Measurements from ENCODE around the gene PEAK1. TPM values are rescaled to one million over a fixed set of nuclear protein-coding genes. Genes with fewer than 3 reads are reported as not detected.

PEAK1 gene
- total and polyA plus RNA-seq, 2 experiments from 2014 or later, result 15.8 to 42.0 TPM

DNA sequence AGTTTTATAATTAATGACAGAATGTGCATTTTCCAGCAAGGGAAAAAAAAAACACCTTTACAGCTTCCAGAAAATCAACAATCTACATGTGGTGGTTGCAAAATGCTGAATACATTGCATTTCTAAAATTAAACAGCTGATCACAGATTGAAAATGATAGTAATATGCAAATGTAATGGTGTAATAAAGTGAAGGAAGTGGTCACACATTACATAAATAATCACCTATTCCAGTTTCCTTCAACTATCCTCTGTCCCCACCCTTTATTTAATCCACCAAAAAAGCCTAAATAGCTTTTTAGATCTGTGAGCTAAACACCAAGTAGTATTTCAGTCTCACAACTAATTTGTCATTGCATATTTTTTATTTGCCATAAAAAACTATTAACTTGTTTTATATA, 110.5 kb downstream of the PEAK1 start:
- H3K4me3 ChIP-seq, result no peak overlapping the region
- TF ChIP-seq, protein P1, sequence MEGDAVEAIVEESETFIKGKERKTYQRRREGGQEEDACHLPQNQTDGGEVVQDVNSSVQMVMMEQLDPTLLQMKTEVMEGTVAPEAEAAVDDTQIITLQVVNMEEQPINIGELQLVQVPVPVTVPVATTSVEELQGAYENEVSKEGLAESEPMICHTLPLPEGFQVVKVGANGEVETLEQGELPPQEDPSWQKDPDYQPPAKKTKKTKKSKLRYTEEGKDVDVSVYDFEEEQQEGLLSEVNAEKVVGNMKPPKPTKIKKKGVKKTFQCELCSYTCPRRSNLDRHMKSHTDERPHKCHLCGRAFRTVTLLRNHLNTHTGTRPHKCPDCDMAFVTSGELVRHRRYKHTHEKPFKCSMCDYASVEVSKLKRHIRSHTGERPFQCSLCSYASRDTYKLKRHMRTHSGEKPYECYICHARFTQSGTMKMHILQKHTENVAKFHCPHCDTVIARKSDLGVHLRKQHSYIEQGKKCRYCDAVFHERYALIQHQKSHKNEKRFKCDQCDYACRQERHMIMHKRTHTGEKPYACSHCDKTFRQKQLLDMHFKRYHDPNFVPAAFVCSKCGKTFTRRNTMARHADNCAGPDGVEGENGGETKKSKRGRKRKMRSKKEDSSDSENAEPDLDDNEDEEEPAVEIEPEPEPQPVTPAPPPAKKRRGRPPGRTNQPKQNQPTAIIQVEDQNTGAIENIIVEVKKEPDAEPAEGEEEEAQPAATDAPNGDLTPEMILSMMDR (IDR thresholded peaks at IDR 0.05; ENCODE audit: low read depth, low read length), result no peak
- no peak overlapping the region for H3K27ac ChIP-seq
- peaks cover 2% of the 10 kb centered on the region for H3K4me1 ChIP-seq (ENCODE audit: low read depth)
- no peak for DNase-seq (ENCODE audit: low read depth in 1 of 2, low spot score in 1 of 2)
- no peaks in the 10 kb centered on the region for H3K36me3 ChIP-seq
- H3K27me3 ChIP-seq, result no peaks in the 10 kb centered on the region
- H3K9me3 ChIP-seq (ENCODE audit: low read depth), result no peaks in the 10 kb centered on the region

DNA sequence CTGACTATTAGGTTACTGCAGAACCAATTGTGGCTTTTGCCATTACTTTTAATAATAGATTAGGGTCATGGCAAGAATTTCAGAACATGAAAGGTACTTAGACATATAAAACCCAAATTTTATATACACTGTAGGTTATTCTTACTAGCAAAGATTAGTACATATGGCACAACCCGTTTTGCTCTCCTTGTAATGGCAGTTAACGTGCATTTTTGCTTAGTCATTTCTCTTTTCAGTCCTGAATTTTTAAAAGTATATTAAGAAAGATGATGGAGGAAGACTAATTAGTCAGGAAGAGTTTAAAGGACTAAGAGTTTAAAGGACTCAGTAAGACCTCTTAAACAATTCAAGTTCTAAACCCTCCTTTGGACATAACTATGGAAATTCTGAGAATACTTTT, 114.0 kb downstream of the PEAK1 start:
- no peaks in the 10 kb centered on the region for H3K9me3 ChIP-seq (ENCODE audit: low read depth)
- peaks cover 2% of the 10 kb centered on the region for H3K4me1 ChIP-seq (ENCODE audit: low read depth)

DNA sequence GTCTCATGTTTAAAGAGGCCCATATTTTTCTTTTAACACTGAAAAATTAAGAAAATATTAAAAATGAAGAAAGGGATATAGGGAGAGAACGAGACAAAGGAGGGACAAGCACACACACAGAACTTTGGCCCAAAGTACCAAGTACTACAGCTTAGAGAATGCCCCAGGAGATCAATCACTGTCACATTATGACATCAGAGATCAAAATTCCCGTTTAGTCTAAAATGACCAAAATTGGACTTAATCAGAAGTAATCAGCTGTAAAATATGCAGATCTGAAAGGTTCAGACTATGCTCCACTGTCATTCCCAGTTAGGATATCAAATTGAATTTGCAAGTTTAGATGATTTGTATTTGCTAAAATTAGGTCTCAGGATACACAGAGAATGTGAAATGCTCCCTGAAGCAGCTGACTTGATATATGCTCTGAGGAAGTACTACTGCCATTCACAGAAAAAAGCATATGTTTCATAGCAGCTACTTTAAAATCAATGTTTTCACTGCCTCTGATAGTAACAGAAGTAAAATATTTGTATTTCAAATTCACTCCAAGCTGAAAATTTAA, 123.0 kb downstream of the PEAK1 start:
- Histone ChIP-seq H3K4me3 (no peak overlapping the region), H3K27me3 (no peaks in the 10 kb centered on the region), H3K9me3 (ENCODE audit: low read depth) (no peaks in the 10 kb centered on the region), H3K4me1 (ENCODE audit: low read depth) (peaks cover 14% of the 10 kb centered on the region), H3K27ac (no peak overlapping the region), H3K36me3 (no peaks in the 10 kb centered on the region)
- TF ChIP-seq, protein P1 (IDR thresholded peaks at IDR 0.05; ENCODE audit: low read depth, low read length), result no peak
- no peak for DNase-seq (ENCODE audit: low read depth in 1 of 2, low spot score in 1 of 2)

More for the DNA sequence above, 114.0 kb downstream of the PEAK1 start:
- Histone ChIP-seq H3K27me3 (no peaks in the 10 kb centered on the region), H3K4me3 (no peak overlapping the region), H3K27ac (no peak overlapping the region), H3K36me3 (no peaks in the 10 kb centered on the region)
- TF ChIP-seq, protein P1 (IDR thresholded peaks at IDR 0.05; ENCODE audit: low read depth, low read length), result no peak
- no peak for DNase-seq (ENCODE audit: low read depth in 1 of 2, low spot score in 1 of 2)

DNA sequence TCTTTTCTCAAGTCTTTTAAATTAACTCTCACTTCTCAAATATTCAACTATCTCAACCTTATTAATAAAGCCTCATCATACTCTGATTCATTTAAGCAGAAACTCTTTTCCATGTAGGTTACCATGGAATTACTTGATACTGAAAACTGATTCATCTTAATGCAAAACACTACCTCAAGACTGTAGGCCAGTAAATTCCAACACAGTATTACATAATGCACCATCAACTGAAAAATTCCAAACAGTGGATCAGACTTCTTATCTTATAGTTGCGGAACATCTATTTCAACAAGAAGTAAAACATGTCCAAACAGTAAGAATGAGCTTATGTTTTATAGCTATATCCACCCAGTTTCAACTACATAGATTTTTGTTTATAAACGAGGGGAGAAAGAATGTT, 124.5 kb downstream of the PEAK1 start:
- Histone ChIP-seq H3K9me3 (ENCODE audit: low read depth) (no peaks in the 10 kb centered on the region), H3K4me1 (ENCODE audit: low read depth) (peaks cover 14% of the 10 kb centered on the region), H3K27me3 (no peaks in the 10 kb centered on the region), H3K4me3 (no peak overlapping the region), H3K27ac (no peak overlapping the region), H3K36me3 (no peaks in the 10 kb centered on the region)
- peak in 1 of 2 donors; percentile 79 for DNase-seq (ENCODE audit: low read depth in 1 of 2, low spot score in 1 of 2)
- TF ChIP-seq, protein P1 (IDR thresholded peaks at IDR 0.05; ENCODE audit: low read depth, low read length), result no peak

DNA sequence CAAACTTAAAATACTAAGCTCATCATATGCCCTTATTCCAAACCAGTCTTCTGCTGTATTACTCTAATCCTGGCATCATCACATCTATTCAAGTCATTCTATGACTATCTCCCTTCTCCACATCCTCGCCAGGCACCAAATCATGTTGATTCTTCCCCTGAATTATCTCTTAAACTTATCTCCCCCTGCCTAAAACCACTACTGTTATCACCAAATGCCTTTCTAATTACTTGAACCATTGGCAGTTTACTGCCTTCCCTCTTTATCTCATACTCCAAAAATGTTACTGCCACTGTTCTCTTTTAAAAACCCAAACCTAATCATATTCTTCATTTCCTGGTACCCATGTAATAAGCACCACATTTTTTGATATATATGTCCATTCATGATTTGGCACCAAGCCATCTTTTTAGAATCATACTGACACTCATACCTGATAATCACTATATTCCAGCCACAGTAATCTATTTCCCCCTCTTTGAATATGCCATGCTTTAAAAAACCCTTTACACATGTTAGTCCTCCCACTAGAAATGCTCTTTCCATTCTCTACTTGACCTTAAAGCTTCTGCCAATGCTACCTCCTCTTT, 126.8 kb downstream of the PEAK1 start:
- H3K36me3 ChIP-seq, result no peaks in the 10 kb centered on the region
- DNase-seq (ENCODE audit: low read depth in 1 of 2, low spot score in 1 of 2), result peak in 1 of 2 donors; percentile 12
- no peak overlapping the region for H3K27ac ChIP-seq
- TF ChIP-seq, protein P1 (IDR thresholded peaks at IDR 0.05; ENCODE audit: low read depth, low read length), result no peak
- H3K4me3 ChIP-seq, result no peak overlapping the region
- H3K27me3 ChIP-seq, result no peaks in the 10 kb centered on the region
- no peaks in the 10 kb centered on the region for H3K9me3 ChIP-seq (ENCODE audit: low read depth)
- H3K4me1 ChIP-seq (ENCODE audit: low read depth), result peaks cover 14% of the 10 kb centered on the region

Measured in cardiac muscle cell (in vitro differentiated cells and primary cell).